ENCODE data around the gene CFAP157. TPM values are rescaled to one million over a fixed set of nuclear protein-coding genes. Genes with fewer than 3 reads are reported as not detected.

Gene CFAP157
- total and polyA plus RNA-seq, 2 donors (not counting 3 experiments of a cell fraction or from before 2014, with no cell fraction given): 0.03 TPM; not detected in 1

DNA sequence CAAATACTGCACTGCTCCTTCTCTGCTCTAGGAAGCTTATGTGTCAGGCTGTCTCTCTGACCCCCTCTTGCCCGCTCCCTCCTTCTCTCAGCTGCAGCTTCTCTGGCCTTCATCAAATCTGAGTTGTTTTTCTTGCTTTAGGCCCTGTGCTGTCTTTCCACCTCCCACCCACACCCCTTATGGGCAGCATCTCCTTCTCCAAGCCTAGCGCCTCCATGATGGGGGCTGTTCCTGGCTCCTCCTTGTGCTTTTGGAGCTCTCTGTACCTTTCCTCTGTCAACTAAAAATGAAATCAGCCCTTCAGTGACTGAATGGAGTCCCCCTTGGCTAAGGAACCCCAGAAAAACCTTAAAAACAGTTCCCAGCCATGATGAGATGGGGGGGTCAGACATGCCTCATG lies 6.6 kb upstream of the CFAP157 start:
- H3K9ac ChIP-seq (replicated peaks; ENCODE audit: extremely low read depth, insufficient read depth, low read length): no peak overlapping the region
- H3K4me2 ChIP-seq (ENCODE audit: insufficient read depth, low read length): no peak overlapping the region
- TF ChIP-seq POLR2A (IDR thresholded peaks at IDR 0.05; ENCODE audit: low read depth, low read length) (no peak), JUN (IDR thresholded peaks at IDR 0.05; ENCODE audit: borderline replicate concordance, insufficient read depth, insufficient read length, low read depth) (no peak), MYC (IDR thresholded peaks at IDR 0.05; ENCODE audit: low read depth, low read length) (no peak), FOS (IDR thresholded peaks at IDR 0.05; ENCODE audit: borderline replicate concordance, insufficient read depth, low read length) (no peak), GATA2 (IDR thresholded peaks at IDR 0.05; ENCODE audit: insufficient read depth, insufficient read length, low read depth, low read length) (no peak), EZH2 (IDR thresholded peaks at IDR 0.05; ENCODE audit: borderline replicate concordance, low read depth, low read length, severe bottlenecking) (no peak), POLR2AphosphoS5 (IDR thresholded peaks at IDR 0.05; ENCODE audit: insufficient read depth, low read depth, low read length) (no peak)
- TF ChIP-seq, protein P1, sequence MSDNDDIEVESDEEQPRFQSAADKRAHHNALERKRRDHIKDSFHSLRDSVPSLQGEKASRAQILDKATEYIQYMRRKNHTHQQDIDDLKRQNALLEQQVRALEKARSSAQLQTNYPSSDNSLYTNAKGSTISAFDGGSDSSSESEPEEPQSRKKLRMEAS (IDR thresholded peaks at IDR 0.05; ENCODE audit: insufficient read depth, insufficient read length): no peak
- TF ChIP-seq, protein P2, sequence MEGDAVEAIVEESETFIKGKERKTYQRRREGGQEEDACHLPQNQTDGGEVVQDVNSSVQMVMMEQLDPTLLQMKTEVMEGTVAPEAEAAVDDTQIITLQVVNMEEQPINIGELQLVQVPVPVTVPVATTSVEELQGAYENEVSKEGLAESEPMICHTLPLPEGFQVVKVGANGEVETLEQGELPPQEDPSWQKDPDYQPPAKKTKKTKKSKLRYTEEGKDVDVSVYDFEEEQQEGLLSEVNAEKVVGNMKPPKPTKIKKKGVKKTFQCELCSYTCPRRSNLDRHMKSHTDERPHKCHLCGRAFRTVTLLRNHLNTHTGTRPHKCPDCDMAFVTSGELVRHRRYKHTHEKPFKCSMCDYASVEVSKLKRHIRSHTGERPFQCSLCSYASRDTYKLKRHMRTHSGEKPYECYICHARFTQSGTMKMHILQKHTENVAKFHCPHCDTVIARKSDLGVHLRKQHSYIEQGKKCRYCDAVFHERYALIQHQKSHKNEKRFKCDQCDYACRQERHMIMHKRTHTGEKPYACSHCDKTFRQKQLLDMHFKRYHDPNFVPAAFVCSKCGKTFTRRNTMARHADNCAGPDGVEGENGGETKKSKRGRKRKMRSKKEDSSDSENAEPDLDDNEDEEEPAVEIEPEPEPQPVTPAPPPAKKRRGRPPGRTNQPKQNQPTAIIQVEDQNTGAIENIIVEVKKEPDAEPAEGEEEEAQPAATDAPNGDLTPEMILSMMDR (IDR thresholded peaks at IDR 0.05; ENCODE audit: extremely low read depth in 1 of 2, insufficient read depth in 1 of 2, low read depth in 1 of 2, low read length in 2 of 2): no peak
- no TSS peak for BruUV-seq (replicated peaks)
- no peak for FAIRE-seq
- H3K9me1 ChIP-seq (replicated peaks; ENCODE audit: control insufficient read depth, extremely low read depth, insufficient read depth, low read length): no peaks in the 10 kb centered on the region
- no peaks in the 10 kb centered on the region for H3K36me3 ChIP-seq (ENCODE audit: control insufficient read depth in 2 of 2, extremely low read depth in 1 of 2, insufficient read depth in 2 of 2, low read length in 2 of 2)
- POLR2A ChIA-PET: no interaction called here
- H2AFZ ChIP-seq (ENCODE audit: low read depth, low read length): no peak overlapping the region
- H4K20me1 ChIP-seq (replicated peaks; ENCODE audit: control insufficient read depth, extremely low read depth, insufficient read depth, low read length): no peaks in the 10 kb centered on the region
- intact Hi-C loops (cut with micrococcal nuclease) (no loop called here), dilution Hi-C loops (cut with MboI; ENCODE audit: extremely low pct_ligation_motif_present, low sequenced_read_pairs) (no loop called here)
- no peaks in the 10 kb centered on the region for H3K9me3 ChIP-seq (replicated peaks; ENCODE audit: control insufficient read depth, insufficient read depth, low read length)
- no peaks in the 10 kb centered on the region for H3K4me1 ChIP-seq (ENCODE audit: control insufficient read depth, extremely low read depth, insufficient read depth, low read length)
- H3K27me3 ChIP-seq (ENCODE audit: control insufficient read depth in 2 of 2, insufficient read depth in 2 of 2, low read length in 2 of 2): no peaks in the 10 kb centered on the region
- H3K4me3 ChIP-seq (replicated peaks in 1 of 3; ENCODE audit: insufficient read depth in 1 of 3, low read depth in 1 of 3, low read length in 3 of 3): no peak overlapping the region
- no peaks in the 10 kb centered on the region for H3K79me2 ChIP-seq (ENCODE audit: control insufficient read depth, insufficient read depth, low read length)
- DNase-seq (ENCODE audit: low read depth, low spot score): no peak
- CTCF ChIA-PET: interaction anchor here (1.0 kb wide), 1 partner anchor 174 kb away, joined by 3 read pairs; no protein-coding TSS in a partner anchor
- H3K27ac ChIP-seq (ENCODE audit: insufficient read depth, low read depth, low read length): no peak overlapping the region

Data from endothelial cell of umbilical vein (primary cell).